ENCODE measurements around the gene MACO1. TPM values are rescaled to one million over a fixed set of nuclear protein-coding genes. Genes with fewer than 3 reads are reported as not detected.
A peak's percentile ranks its signal among the peaks of the same experiment; 100 is the strongest.
"Not testable (repeated sequence)": the region's sequence is repeated elsewhere in the genome, so short reads cannot be mapped to it uniquely, and the experiment has no call there.

MACO1 gene, protein sequence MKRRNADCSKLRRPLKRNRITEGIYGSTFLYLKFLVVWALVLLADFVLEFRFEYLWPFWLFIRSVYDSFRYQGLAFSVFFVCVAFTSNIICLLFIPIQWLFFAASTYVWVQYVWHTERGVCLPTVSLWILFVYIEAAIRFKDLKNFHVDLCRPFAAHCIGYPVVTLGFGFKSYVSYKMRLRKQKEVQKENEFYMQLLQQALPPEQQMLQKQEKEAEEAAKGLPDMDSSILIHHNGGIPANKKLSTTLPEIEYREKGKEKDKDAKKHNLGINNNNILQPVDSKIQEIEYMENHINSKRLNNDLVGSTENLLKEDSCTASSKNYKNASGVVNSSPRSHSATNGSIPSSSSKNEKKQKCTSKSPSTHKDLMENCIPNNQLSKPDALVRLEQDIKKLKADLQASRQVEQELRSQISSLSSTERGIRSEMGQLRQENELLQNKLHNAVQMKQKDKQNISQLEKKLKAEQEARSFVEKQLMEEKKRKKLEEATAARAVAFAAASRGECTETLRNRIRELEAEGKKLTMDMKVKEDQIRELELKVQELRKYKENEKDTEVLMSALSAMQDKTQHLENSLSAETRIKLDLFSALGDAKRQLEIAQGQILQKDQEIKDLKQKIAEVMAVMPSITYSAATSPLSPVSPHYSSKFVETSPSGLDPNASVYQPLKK
- 21.4 TPM for polyA plus RNA-seq (2013, experiment 1 of 2; ENCODE audit: insufficient read length)
- polyA plus RNA-seq (2013, experiment 2 of 2; ENCODE audit: insufficient read length), result 21.2 TPM

DNA sequence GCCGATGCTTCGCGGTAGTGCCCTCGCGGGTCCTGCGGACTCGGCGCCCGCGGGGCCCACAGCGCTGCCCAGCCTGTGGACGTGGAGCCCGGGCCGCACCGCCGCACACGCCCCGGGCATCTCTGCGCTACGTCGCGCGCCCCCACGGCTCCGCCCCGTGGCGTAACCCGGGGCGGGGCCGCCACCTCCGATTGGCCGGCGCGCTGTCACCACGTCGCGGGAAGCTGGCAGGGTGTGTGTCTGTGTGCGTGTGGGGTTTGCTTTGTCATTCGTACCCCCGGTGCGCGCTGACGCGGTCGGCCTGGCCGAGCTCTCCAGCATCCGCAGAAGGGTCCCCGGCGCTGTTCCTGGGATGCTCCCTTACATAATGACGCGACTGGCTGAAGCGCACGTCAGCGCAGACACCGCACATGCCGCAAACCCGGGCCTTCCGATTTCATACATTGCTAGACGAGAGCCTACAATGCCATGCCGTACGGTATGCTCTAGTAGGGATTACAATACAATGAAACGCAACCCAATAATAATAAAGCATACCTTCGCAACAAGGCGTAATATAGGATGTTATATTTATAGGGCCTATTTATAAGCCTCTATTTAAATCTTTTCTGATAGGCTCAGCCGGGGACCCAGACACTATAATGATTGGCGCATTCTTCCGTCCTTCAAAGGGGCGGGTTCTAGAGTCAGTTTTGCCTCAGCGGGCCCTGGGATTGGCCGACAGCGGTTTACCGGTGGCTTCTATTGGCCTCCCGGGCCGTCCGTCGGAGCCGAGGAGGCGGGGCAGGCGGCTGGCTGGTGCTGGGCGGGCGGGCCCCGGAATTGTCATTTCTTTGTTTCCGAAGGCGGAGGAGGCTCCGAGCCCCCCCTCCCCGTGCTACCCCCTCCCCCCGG is at the start of gene MACO1:
Gene MACO1, plus strand, starts transcription at position 825 of the 894 bp plus-strand sequence. CDS start 202 bp downstream, outside the sequence.
- peak; percentile 94 for DNase-seq

DNA sequence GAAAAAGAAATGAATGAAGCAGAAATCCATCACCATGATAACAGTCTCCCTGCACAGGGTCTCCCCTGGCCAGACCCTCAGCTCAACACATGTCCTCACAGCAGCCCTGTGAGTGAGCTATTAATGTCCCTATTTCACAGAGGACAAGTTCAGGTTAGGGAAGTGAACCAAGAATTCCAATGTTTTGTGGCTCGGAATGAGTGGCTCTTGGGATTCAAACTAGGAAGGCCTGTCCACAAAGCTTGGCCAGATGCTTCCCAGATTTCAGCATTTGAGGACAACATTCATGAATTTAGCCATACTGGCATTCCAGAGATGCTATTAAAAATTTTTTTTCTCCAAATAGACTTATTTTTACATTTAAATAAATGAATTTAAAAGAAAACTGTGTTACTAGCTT is 48.2 kb upstream of the MACO1 start:
- peak; percentile 20 for DNase-seq

DNA sequence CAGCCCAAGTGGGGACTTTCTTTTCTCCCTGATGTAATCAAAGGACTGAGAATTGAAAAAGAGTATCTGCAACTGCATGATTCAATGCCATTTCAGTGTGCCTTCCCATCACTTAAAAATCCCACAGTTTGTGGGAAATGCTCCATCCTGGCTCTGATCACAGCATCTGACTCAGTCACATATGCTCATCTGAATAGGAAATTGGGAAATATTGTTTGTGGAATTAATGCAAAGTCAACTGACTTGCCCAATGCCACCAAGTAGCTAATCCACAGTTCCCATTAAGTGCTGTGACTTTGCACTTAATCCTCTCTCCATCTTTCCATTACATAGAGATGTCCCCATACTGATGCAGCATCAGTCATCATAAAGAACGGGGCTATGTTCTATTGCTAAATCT is 47.6 kb upstream of the MACO1 start:
- peak; percentile 84 for DNase-seq

DNA sequence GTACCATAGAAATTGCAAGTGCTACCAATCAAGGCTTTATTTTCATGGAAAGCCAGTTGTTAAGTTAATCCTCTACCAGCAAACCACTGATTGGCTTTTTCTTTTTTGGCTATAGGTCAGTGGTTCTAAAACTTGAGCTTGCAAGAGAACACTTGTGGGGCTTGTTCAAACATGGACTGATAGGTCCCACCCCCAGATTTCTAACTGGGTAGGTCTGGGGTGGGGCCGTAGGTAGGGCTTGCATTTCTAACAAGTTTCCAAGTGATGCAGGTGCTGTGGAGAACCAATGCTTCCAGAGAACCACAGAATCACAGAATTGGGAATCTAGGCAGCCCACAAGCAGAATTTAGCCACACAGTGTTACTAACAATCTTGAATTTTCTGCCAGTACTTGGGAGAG is 46.8 kb upstream of the MACO1 start:
- not testable (repeated sequence) for DNase-seq

DNA sequence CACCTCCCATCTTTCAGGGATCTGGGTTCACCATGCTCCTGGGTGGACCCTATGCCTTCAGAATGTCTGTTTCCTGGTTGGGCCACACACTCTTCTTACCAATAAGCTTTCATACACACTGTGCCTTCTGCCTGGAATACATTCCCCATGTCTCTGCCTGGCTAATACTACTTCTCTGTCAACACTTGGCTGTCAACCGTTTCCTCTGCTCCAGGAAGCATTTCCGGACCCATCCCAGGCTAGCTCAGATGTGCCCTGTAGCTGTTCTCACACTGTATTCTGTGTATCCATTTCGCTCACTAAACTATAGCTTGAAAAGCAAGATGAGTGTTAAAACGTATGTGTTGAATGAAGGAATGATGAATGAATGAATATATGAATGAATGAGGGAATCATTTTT is 43.6 kb upstream of the MACO1 start:
- DNase-seq, result not testable (repeated sequence)

DNA sequence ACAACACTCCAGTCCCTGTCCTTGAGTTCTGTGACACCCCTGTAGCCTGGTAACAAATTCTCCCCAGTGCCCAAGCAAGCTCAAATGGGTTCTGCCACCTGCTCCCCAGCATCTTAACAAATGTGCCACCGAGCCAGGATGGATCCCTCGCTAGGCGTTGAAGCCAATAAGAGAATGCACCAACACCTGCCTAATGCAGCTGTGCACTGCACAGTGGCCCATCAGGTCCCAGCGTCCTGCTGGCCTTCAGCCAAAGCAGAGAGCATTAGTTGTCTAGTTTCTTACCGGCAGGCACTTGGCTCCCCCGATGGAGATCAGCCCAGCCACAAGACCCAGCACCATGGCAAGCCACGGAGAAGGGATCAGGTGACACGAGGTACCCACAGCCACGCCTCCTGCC is 42.0 kb upstream of the MACO1 start:
- DNase-seq, result not testable (repeated sequence)

DNA sequence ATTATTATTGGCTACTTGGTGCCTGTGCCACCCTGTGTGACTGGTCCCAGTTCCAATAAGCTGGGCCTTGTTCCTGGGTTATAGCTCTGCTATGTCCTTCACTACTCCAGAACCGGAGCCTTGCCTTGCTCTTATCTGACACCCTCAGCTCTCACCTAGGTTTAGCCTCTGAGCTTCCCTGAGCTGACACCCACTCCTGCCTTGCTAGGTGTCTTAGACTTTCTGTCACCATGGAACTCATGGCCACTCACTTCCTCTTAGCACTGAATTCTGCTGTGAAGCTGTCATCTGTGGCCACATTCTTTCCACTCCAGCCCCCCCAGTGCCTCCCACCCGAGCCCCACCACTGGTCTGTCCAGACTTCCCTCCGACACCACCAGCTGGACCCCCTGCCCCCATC is 41.0 kb upstream of the MACO1 start:
- not testable (repeated sequence) for DNase-seq

DNA sequence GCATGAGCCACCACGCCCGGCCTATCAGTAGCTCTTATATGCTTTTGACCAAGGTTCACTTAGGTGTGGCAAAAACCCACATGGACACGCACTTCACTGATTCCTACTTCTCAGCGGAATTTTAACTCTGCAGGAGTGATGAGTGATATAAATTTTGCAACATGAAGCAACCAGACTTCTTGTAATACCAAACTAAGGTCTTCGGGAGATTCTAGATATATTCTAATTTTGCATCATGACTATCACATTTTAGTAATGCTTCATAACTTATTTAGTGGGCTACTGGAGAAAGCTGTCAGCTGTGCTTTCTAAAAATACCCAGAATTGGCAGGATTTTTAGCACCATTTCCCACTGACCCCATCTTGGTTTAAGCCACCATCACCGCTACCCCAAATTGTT is 37.9 kb upstream of the MACO1 start:
- DNase-seq, result peak; percentile 33

DNA sequence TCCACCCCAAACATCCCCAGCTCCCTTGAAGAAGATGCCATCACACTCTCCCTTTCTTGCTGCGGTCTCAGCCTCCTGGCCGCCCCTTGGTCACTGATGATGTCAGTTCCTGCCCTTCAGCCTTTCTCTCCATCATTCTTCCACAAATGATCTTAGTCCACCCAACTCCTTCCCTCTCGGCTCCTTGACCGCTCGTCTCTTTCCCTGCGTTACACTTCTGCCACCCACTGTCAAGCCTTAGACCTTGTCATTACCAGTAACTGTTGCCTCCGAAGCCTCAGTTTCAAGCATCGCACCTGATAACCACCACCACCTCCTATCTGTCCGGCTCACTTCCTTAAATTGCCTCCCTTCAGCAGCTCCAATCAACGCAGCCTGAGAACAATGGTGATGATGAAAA is 33.1 kb upstream of the MACO1 start:
- DNase-seq, result not testable (repeated sequence)

DNA sequence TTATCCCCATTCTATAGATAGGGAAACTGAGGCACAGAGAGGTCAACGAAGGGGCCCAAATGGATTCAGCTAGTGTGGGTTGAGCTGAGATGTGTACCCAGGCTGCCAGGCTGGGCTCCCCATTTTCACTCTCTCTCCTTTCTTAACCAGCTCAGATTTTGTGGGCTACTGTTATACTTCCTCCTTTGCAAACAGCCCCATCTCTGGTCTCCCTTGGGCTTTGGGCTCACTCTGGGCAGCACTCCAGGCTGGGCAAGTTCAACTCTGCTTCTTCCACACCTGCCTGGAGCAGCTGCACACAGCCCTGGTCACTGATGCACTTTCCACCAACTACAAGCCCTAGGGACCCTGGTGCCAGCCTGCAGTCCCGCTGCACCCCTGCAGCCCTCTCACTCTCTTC is 32.6 kb upstream of the MACO1 start:
- DNase-seq, result not testable (repeated sequence)

DNA sequence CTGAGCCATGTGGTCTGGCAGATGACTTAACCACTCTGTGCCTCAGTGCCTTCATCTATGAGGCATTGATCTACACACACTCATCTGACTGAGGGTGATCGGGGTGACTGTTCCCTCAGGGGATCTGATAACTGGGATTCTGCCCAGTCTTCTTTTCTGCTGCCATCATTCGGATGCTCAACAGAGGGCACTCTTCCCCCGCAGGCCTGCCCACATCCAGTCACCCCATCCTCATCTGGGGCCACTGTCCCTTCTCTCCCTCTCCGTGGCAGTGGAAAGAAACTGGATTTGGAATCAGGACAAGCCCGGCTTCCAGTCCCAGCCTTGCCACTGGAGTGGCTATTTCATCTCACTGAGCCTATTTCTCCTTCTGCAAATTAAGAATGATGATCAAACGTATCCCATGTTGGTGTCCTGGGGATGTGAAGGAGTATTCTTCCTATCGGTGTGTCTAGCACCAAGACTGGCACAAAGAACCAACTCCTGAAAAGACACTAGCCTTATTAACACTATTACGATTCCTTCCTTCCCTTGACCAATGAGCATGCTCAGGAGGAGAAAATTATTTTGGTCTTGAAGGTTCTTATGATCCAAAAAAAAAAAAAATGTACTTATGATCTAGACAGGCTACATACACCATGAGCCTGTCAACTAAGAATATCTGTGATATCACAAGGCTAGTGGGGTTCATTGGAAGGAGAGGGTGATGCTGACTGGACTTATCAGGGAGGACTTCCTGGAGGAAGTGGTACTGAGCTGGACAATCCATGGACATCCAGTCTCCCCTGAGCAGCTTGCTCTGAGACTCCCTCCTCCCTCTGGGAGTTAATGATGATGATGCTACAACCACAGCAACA is 27.5 kb upstream of the MACO1 start:
- not testable (repeated sequence) for DNase-seq

DNA sequence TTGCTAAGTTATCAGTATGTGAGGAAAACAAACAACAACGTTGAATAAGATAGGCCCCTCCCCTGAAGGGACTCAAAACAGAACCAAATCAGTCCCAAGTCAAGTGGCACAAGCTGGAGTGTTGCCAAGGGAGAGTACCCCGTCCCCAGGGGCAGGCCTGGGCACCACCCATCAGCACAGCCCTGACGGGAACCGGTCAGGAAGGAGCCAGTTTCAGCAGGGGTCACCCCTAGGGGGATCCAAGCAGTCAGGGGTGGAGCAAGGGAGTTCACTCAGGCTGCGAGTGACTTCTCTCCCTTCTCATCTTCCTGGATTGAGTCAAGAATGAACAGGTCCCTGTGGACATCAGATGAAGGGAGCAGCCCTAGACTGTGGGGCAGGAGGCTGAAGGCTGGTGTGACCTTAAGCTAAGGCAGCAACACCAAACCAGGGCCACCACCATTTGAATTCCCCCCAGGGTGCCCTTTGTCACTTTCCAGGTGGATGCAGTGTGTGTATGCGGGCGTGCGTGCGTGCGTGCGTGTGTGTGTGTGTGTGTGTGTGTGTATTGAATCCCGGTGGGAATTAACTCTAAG is 24.9 kb upstream of the MACO1 start:
- DNase-seq, result not testable (repeated sequence)

DNA sequence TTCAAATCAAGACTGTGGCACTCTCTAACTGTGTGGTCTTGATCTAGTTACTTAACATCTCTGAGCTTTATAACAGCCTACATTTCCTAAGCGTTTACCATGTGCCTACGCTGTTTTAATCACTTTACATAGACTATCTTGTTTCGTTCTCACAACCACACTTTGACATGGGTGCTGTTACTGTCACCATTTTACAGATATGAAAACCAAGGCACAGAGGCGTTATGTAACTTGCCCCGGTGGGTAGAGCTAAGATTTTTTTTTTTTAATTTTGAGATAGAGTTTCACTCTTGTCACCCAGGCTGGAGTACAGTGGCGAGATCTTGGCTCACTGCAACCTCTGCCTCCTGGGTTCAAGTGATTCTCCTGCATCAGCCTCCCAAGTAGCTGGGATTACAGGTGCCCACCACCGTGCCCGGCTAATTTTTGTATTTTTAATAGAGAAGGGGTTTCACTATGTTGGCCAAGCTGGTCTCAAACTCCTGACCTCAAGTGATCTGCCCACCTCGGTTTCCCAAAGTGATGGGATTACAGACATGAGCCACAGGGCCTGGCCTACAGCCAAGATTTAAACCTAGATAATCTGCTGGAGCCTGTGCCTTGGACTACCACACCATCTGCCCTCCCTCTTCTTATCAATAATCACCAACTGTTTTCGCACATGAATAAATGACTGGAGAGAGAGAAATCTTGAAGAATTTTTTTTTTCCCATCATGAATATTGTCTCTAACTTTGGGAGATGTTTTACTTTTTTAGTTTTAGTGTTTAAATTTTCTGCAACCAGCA is 20.9 kb upstream of the MACO1 start:
- not testable (repeated sequence) for DNase-seq

DNA sequence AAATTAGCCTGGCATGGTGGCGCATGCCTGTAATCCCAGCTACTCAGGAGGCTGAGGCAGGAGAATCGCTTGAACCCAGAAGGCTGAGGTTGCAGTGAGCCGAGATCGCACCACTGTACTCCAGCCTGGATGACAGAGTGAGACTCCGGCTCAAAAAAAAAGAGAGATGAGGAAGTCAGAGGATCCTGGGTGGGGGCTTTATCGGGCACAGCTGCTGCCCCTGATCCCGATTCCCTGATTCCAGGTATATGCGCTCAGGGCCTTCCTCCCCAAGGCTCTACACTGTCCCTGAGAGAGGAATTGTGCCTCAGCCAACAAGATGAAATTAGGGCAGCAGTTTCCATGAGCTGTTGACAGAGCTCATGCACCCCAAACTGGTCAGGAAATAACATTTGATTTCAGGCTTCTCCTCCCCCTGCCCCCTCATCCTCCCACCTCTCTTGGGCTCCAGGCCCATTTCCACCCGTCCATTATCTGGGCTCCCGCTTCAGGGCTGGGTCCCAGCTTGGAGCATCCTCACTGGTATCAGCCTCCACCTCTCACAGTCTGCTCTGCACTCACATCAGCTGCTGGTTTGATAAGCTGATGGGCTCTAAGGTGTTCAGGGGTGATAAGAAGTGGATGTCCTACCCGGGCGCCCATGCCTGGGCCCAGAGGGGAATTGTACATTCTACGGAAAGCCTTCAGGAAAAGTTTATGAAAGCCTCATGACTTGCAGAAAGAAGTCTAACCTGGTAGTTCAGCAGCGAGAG is 17.6 kb upstream of the MACO1 start:
- DNase-seq, result not testable (repeated sequence)

DNA sequence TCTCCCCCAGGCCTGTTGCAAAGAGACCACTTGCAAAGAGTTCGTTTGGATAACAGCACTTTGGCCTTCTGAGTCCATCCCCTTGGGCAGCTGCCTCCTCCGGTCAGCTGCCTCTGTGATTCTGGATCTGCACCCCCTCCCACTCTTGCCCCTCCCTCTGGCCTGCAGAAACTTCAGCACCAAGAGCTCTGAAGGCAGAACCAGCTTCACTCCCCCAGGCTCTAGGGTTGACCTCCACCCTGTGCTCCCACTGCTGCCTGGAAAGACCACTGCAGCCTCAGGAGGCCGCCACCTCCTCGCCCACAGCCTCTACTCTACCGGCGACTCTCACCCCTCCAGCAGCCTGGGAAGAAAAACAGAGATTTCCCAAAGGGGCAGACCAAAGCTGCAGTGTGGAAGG is 16.5 kb upstream of the MACO1 start:
- DNase-seq, result not testable (repeated sequence)

DNA sequence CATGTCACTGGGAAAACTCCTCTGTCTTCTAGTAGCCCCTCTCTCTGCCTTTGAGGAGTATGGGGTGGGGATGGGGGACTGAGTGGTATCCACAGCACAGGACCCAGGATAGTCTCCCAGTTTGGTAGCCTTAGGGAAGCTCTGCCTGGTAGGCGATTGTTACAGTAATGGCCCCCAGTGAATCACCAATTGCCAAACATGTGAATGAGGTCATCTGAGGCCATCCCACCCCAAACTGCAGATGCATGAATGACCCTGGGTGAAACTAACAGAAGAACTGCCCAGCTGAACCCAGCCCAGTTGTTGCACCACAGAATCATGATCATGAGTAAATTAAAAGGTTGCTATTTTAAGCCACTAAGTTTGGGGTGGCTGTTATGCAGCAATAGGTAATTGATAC is 16.1 kb upstream of the MACO1 start:
- not testable (repeated sequence) for DNase-seq

DNA sequence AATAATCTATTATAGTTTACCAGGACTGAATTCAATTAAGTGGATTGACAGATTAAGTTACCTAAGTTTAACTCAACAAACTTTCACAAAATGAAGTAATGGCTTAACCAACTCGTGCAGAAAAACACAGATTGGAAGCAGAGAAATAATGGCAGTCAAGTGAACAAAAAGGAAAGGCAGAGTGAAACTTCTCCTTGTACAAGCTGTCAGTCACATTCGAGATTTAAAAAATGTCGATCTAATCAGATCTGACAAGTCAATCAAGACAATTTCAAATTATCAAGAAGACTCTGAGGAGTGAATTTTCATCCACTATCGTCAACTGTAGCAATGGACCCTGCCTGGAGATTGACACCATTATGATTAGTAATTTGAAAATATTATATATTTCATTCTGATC is 13.4 kb upstream of the MACO1 start:
- DNase-seq, result not testable (repeated sequence)

DNA sequence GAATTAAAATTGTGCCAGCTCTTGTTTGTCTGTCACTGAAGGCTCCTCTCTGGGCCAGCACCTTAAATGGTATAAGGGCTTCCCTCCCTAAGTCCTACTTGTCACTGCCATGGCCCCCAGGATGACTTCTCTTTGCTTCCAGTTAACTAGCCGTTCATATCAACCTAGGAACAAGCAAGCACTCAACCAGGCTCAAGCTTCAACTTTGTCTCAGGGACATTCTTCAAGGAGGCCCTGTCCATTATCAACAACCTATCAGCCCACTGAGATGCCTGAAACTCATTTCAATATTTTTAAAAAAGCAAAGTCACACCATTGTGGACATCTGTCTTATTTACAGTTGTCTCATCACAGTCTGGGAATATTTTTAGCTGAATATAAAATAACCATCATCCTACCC is 11.4 kb upstream of the MACO1 start:
- DNase-seq, result not testable (repeated sequence)

DNA sequence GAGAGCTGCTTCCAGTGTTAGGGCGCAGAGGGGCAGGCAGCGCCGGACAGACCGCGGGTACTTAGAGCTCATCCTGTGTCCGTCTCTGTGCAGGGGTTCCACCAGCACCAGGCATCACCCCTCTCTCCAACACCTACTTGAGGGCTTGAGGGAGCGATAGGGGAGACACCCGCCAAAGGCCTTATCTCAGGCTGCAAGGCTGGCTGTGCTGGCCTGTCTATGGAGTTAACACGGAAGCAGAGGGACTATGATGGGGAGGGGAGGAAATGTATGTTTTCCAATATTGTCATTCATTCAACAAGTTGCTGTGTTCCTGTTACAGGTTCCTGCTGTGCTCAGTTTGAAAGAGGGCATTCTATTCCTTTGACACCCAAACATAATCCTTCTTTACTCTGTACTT is 10.0 kb upstream of the MACO1 start, which contains the start of gene RHCE:
Gene RHCE, minus strand, starts transcription at position 111 of the 400 bp plus-strand sequence. Its CDS starts 39 bp downstream, at position 72.
- DNase-seq, result not testable (repeated sequence)
